BJ (cell line): ENCODE results near the gene TMEM38B. TPM values are rescaled to one million over a fixed set of nuclear protein-coding genes. Genes with fewer than 3 reads are reported as not detected.

Experiments used
- CTCF ChIA-PET: fragments of 350-600 bp; formaldehyde crosslinking; extraction: SDS; loops from one replicate; lab custom pipeline; 2021; ENCODE audit warnings: antibody characterized with exemption, inconsistent platforms; lab: Yijun Ruan, JAX
- POLR2A ChIA-PET: fragments of 300-600 bp; sonication (Branson Sonifier 250); formaldehyde crosslinking; extraction: SDS; loops from one replicate; lab custom pipeline; 2021; ENCODE audit warnings: antibody characterized with exemption; lab: Charles Lee
- DNase-seq: peaks from one replicate; pipeline ENCODE4 v3.0.0-alpha.2; 2011; ENCODE audit warnings: low read depth
- H3K27me3 ChIP-seq: 2 replicates; pipeline ENCODE4 v1.6.0; 2011; ENCODE audit warnings: low read length; ENCODE audit not compliant: control insufficient read depth, insufficient read depth
- H3K36me3 ChIP-seq: 2 replicates; pipeline ENCODE4 v1.5.1; 2011; ENCODE audit warnings: low read length; ENCODE audit not compliant: control insufficient read depth, insufficient read depth
- H3K4me3 ChIP-seq: 2 replicates; pipeline ENCODE4 v1.5.1; 2011; ENCODE audit warnings: low read depth, mild to moderate bottlenecking, control low read depth, low read length
- CTCF ChIP-seq: IDR thresholded peaks from 2 replicates; pipeline ENCODE4 v1.5.1; 2011; ENCODE audit warnings: low read depth, mild to moderate bottlenecking, control low read depth, inconsistent platforms, low read length, moderate library complexity; ENCODE audit not compliant: insufficient read depth
- polyA plus RNA-seq: library from polyadenylated mRNA; depleted of rRNA; stranded (reverse); fragments of >200 nt; gene quantifications from 2 replicates; pipeline ENCODE4 v1.2.3, GENCODE V29; 2011

Gene TMEM38B
- polyA plus RNA-seq, 1 experiment, result 3.6 TPM

GRCh38 chr9:105676351-105676923 is 17.9 kb upstream of the TMEM38B start:
- no peak for DNase-seq
- CTCF ChIA-PET, result interaction anchor here (0.6 to 1.3 kb wide), 3 partner anchors 14 to 202 kb away, joined by 3 read pairs; no protein-coding TSS in a partner anchor
- Histone ChIP-seq H3K4me3 (no peak overlapping the region), H3K27me3 (0 out of 2 replicates have a peak, but pooled peaks cover 1% of the 10 kb centered on the region), H3K36me3 (no peaks in the 10 kb centered on the region)
- TF ChIP-seq CTCF, result no peak
- POLR2A ChIA-PET, result no interaction called here

- H3K36me3 ChIP-seq, result no peaks in the 10 kb centered on the region
- DNase-seq, result no peak
- POLR2A ChIA-PET, result no interaction called here
- no peak for TF ChIP-seq CTCF
- 0 out of 2 replicates have a peak, but pooled peaks cover 1% of the 10 kb centered on the region for H3K27me3 ChIP-seq
- no peak overlapping the region for H3K4me3 ChIP-seq
- CTCF ChIA-PET, result interaction anchor here (0.6 to 1.5 kb wide), 2 partner anchors 11 to 199 kb away, joined by 3 to 4 read pairs; no protein-coding TSS in a partner anchor
Observed at GRCh38 chr9:105678163-105678562, 16.2 kb upstream of the TMEM38B start.

GRCh38 chr9:105678781-105679180 is 15.6 kb upstream of the TMEM38B start:
- Histone ChIP-seq H3K27me3 (0 out of 2 replicates have a peak, but pooled peaks cover 1% of the 10 kb centered on the region), H3K4me3 (no peak overlapping the region), H3K36me3 (no peaks in the 10 kb centered on the region)
- no peak for TF ChIP-seq CTCF
- DNase-seq, result no peak
- POLR2A ChIA-PET, result no interaction called here
- CTCF ChIA-PET, result no interaction called here

- ChIA-PET CTCF (interaction anchor here (1.0 to 2.2 kb wide), 2 partner anchors 11 to 15 kb away, joined by 3 to 6 read pairs; partner anchors contain the start of gene TMEM38B), POLR2A (no interaction called here)
- TF ChIP-seq CTCF, result no peak
- Histone ChIP-seq H3K27me3 (0 out of 2 replicates have a peak, but pooled peaks cover 1% of the 10 kb centered on the region), H3K4me3 (no peak overlapping the region), H3K36me3 (no peaks in the 10 kb centered on the region)
- DNase-seq, result no peak
Observed at GRCh38 chr9:105679257-105680022, 14.9 kb upstream of the TMEM38B start.

- Histone ChIP-seq H3K4me3 (no peak overlapping the region), H3K27me3 (0 out of 2 replicates have a peak, but pooled peaks cover 1% of the 10 kb centered on the region), H3K36me3 (no peaks in the 10 kb centered on the region)
- CTCF ChIA-PET, result interaction anchor here (1.2 to 2.2 kb wide), 2 partner anchors 9 to 13 kb away, joined by 6 read pairs; partner anchors contain the start of gene TMEM38B
- no peak for DNase-seq
- TF ChIP-seq CTCF, result no peak
- POLR2A ChIA-PET, result no interaction called here
Observed at GRCh38 chr9:105681313-105681712, 13.0 kb upstream of the TMEM38B start.
